ENCODE results near the gene CYP26C1. TPM values are rescaled to one million over a fixed set of nuclear protein-coding genes. Genes with fewer than 3 reads are reported as not detected.

Gene CYP26C1
- total and polyA plus RNA-seq, 9 of the 15 experiments (the other 6 are each of a cell fraction or from before 2014, with no cell fraction given) = 0.07 to 0.09 (median 0.07) TPM; not detected in 6

DNA sequence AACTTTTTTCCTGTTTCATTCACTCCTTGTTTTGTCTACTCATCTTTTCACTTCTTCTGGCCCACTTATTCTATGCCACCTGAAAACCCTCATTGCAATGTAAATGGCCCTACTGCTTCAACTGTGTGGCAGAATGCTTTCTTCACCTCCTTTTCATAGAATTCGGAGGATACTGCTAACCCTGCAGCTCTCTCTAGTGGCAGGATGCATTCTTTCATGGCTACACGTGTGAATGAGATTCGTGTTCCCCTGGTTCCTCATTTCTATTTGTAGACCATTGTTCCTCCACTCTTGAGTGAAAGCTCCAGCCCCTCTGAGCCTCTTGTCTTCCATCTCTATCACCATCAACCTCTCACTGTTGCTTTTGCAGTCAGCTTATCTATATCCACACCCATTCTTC lies 20.9 kb upstream of the CYP26C1 start (continued):
- TF ChIP-seq ZNF318 (IDR thresholded peaks at IDR 0.05; ENCODE audit: borderline replicate concordance in 1 of 2, low read depth in 1 of 2) (no peak), MTA2 (IDR thresholded peaks at IDR 0.05; ENCODE audit: low read depth) (no peak), ARID3B (CRISPR knock-in tag; IDR thresholded peaks at IDR 0.05; ENCODE audit: borderline replicate concordance) (no peak), ZNF778 (CRISPR knock-in tag; IDR thresholded peaks at IDR 0.05) (no peak), ZNF583 (CRISPR knock-in tag; IDR thresholded peaks at IDR 0.05) (no peak), MCM3 (IDR thresholded peaks at IDR 0.05) (no peak), GTF2A2 (tag; IDR thresholded peaks at IDR 0.05) (no peak), PYGO2 (tag; IDR thresholded peaks at IDR 0.05) (no peak), CAMTA2 (CRISPR knock-in tag; conservative IDR thresholded peaks at IDR 0.05) (no peak), U2AF1 (optimal IDR thresholded peaks at IDR 0.05; ENCODE audit: low read depth, low read length) (no peak)
- TF ChIP-seq, protein P1, sequence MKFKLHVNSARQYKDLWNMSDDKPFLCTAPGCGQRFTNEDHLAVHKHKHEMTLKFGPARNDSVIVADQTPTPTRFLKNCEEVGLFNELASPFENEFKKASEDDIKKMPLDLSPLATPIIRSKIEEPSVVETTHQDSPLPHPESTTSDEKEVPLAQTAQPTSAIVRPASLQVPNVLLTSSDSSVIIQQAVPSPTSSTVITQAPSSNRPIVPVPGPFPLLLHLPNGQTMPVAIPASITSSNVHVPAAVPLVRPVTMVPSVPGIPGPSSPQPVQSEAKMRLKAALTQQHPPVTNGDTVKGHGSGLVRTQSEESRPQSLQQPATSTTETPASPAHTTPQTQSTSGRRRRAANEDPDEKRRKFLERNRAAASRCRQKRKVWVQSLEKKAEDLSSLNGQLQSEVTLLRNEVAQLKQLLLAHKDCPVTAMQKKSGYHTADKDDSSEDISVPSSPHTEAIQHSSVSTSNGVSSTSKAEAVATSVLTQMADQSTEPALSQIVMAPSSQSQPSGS (CRISPR knock-in tag; IDR thresholded peaks at IDR 0.05) = no peak

Data from K562 (cell line).